Hepatocyte (in vitro differentiated cells): ENCODE data around the gene MTMR3. TPM values are rescaled to one million over a fixed set of nuclear protein-coding genes. Genes with fewer than 3 reads are reported as not detected.

Source experiments
- DNase-seq: peaks from one replicate; pipeline ENCODE4 v3.0.0-alpha.2; 2016; ENCODE audit warnings: low spot score
- H2AFZ ChIP-seq: fragments of 200-600 bp; sonication (generic); 2 replicates; pipeline ENCODE4 v1.6.0; 2016; ENCODE audit warnings: antibody characterized with exemption, mild to moderate bottlenecking
- H3K27ac ChIP-seq: fragments of 200-600 bp; sonication (generic); 2 replicates; pipeline ENCODE4 v1.5.1; 2016; ENCODE audit warnings: mild to moderate bottlenecking
- H3K27me3 ChIP-seq: fragments of 200-600 bp; sonication (generic); 2 replicates; pipeline ENCODE4 v1.6.1; 2016
- H3K36me3 ChIP-seq: fragments of 200-600 bp; sonication (generic); replicated peaks from 2 replicates; pipeline ENCODE4 v1.5.1; 2016; ENCODE audit warnings: low read depth; ENCODE audit not compliant: insufficient read depth
- H3K4me1 ChIP-seq: fragments of 200-600 bp; sonication (generic); 2 replicates; pipeline ENCODE4 v1.5.1; 2016; ENCODE audit warnings: mild to moderate bottlenecking, moderate library complexity; ENCODE audit not compliant: insufficient read depth
- H3K4me2 ChIP-seq: fragments of 200-600 bp; sonication (generic); 2 replicates; pipeline ENCODE4 v1.6.0; 2016
- H3K4me3 ChIP-seq: fragments of 200-600 bp; sonication (generic); 2 replicates; pipeline ENCODE4 v1.5.1; 2016; ENCODE audit warnings: mild to moderate bottlenecking
- H3K79me2 ChIP-seq: fragments of 200-600 bp; sonication (generic); 2 replicates; pipeline ENCODE4 v1.6.0; 2017; ENCODE audit warnings: mild to moderate bottlenecking
- H3K9me2 ChIP-seq: fragments of 200-600 bp; sonication (generic); replicated peaks from 2 replicates; pipeline ENCODE4 v1.6.0; 2017; ENCODE audit warnings: mild to moderate bottlenecking; ENCODE audit not compliant: insufficient read depth
- H3K9me3 ChIP-seq: fragments of 200-600 bp; sonication (generic); 2 replicates; pipeline ENCODE4 v1.5.1; 2016; ENCODE audit warnings: low read depth, mild to moderate bottlenecking
- H4K20me1 ChIP-seq: fragments of 200-600 bp; sonication (generic); 2 replicates; pipeline ENCODE4 v1.6.0; 2016; ENCODE audit warnings: mild to moderate bottlenecking; ENCODE audit not compliant: insufficient read depth, poor library complexity, severe bottlenecking
- CTCF ChIP-seq: fragments of 200-600 bp; sonication (generic); IDR thresholded peaks from 2 replicates; pipeline ENCODE4 v1.5.1; 2016; ENCODE audit warnings: antibody characterized with exemption, mild to moderate bottlenecking; ENCODE audit not compliant: poor library complexity
- EZH2 ChIP-seq: fragments of 200-600 bp; sonication (generic); IDR thresholded peaks from 2 replicates; pipeline ENCODE4 v1.6.1; 2016; ENCODE audit warnings: antibody characterized with exemption, mild to moderate bottlenecking, borderline replicate concordance
- EZH2phosphoT487 ChIP-seq: fragments of 200-600 bp; sonication (generic); IDR thresholded peaks from one replicate; pipeline ENCODE4 v1.6.1; 2018; ENCODE audit warnings: antibody characterized with exemption, mild to moderate bottlenecking, low read depth, moderate library complexity; ENCODE audit not compliant: unreplicated experiment, severe bottlenecking
- WGBS: methylation state at CpG from one replicate; pipeline ENCODE4 v1.1.6; 2016; ENCODE audit warnings: low lambda C conversion rate; ENCODE audit errors: missing lambda C conversion rate; 5-methylcytosine and 5-hydroxymethylcytosine counted together
- polyA plus RNA-seq: library from polyadenylated mRNA; unstranded; fragments of >200 nt; fragmentation: Nextera tagmentation; extraction: Ambion mirVana; gene quantifications from 2 replicates; pipeline ENCODE4 v1.2.1, GENCODE V29; 2016
- total RNA-seq: library from RNA; depleted of rRNA; stranded (reverse); fragments of >200 nt; gene quantifications from 2 replicates; pipeline ENCODE4 v1.2.3, GENCODE V29; 2014

The MTMR3 gene
- total and polyA plus RNA-seq, 2 experiments from 2014 or later = 16.2 to 42.7 TPM

- H3K4me1 ChIP-seq = no peaks in the 10 kb centered on the region
- no peak for DNase-seq
- H3K27ac ChIP-seq = no peak overlapping the region
- no peak for TF ChIP-seq CTCF
- TF ChIP-seq EZH2phosphoT487 = no peak
- no peak for TF ChIP-seq EZH2
- H3K9me3 ChIP-seq = no peaks in the 10 kb centered on the region
- H3K27me3 ChIP-seq = no peaks in the 10 kb centered on the region
- no peaks in the 10 kb centered on the region for H3K36me3 ChIP-seq
- no peak overlapping the region for H2AFZ ChIP-seq
- no peaks in the 10 kb centered on the region for H3K9me2 ChIP-seq
- no peak overlapping the region for H3K4me2 ChIP-seq
- H3K4me3 ChIP-seq = no peak overlapping the region
- H3K79me2 ChIP-seq = peaks cover 24% of the 10 kb centered on the region
- H4K20me1 ChIP-seq = no peaks in the 10 kb centered on the region
These were observed 42.5 kb upstream of the MTMR3 start for GRCh38 chr22:29840498-29840897.

GRCh38 chr22:29842172-29842571 is 40.8 kb upstream of the MTMR3 start:
- Histone ChIP-seq H3K4me1 (no peaks in the 10 kb centered on the region), H3K27ac (peak overlapping the region; percentile 50), H3K9me2 (no peaks in the 10 kb centered on the region), H2AFZ (no peak overlapping the region), H3K4me2 (no peak overlapping the region), H3K79me2 (peaks cover 7% of the 10 kb centered on the region), H3K4me3 (no peak overlapping the region), H3K36me3 (no peaks in the 10 kb centered on the region), H4K20me1 (no peaks in the 10 kb centered on the region), H3K9me3 (no peaks in the 10 kb centered on the region), H3K27me3 (no peaks in the 10 kb centered on the region)
- DNase-seq = no peak
- TF ChIP-seq EZH2 = no peak
- no peak for TF ChIP-seq CTCF
- no peak for TF ChIP-seq EZH2phosphoT487
- WGBS = 62% methylated on average over 2 of the region's 2 CpGs

- no peaks in the 10 kb centered on the region for H3K36me3 ChIP-seq
- H2AFZ ChIP-seq = no peak overlapping the region
- peaks cover 1% of the 10 kb centered on the region for H3K79me2 ChIP-seq
- no peaks in the 10 kb centered on the region for H3K9me3 ChIP-seq
- no peaks in the 10 kb centered on the region for H3K4me1 ChIP-seq
- H3K4me3 ChIP-seq = no peak overlapping the region
- no peak overlapping the region for H3K4me2 ChIP-seq
- DNase-seq = peak; percentile 28
- no peak for TF ChIP-seq EZH2phosphoT487
- TF ChIP-seq EZH2 = no peak
- TF ChIP-seq CTCF = no peak
- WGBS = 56% methylated on average over 2 of the region's 2 CpGs
- H3K9me2 ChIP-seq = no peaks in the 10 kb centered on the region
- no peaks in the 10 kb centered on the region for H4K20me1 ChIP-seq
- peak overlapping the region; percentile 50 for H3K27ac ChIP-seq
- H3K27me3 ChIP-seq = no peaks in the 10 kb centered on the region
These were observed 40.2 kb upstream of the MTMR3 start for GRCh38 chr22:29842740-29843139.

GRCh38 chr22:29846290-29846689 is 36.7 kb upstream of the MTMR3 start:
- Histone ChIP-seq H3K4me1 (no peaks in the 10 kb centered on the region), H3K79me2 (no peaks in the 10 kb centered on the region), H2AFZ (no peak overlapping the region), H4K20me1 (no peaks in the 10 kb centered on the region), H3K4me2 (no peak overlapping the region), H3K27ac (no peak overlapping the region), H3K36me3 (no peaks in the 10 kb centered on the region), H3K9me3 (no peaks in the 10 kb centered on the region), H3K27me3 (no peaks in the 10 kb centered on the region), H3K9me2 (no peaks in the 10 kb centered on the region), H3K4me3 (no peak overlapping the region)
- DNase-seq = no peak
- TF ChIP-seq EZH2phosphoT487 (no peak), CTCF (no peak), EZH2 (no peak)
- 93% methylated on average over 2 of the region's 2 CpGs for WGBS
